NCI-H82 treated with DMSO at 0.1 percent for 48 hours (cell line): Measurements from ENCODE around the gene ACER3.
A peak's percentile ranks its signal among the peaks of the same experiment; 100 is the strongest.
"Not testable (repeated sequence)": the region's sequence is repeated elsewhere in the genome, so short reads cannot be mapped to it uniquely, and the experiment has no call there.

ENCODE experiments used
- DNase-seq: peaks from one replicate; lab custom pipeline; 2025; ENCODE audit not compliant: unreplicated experiment; lab: John Stamatoyannopoulos, UW

ACER3 gene

DNA sequence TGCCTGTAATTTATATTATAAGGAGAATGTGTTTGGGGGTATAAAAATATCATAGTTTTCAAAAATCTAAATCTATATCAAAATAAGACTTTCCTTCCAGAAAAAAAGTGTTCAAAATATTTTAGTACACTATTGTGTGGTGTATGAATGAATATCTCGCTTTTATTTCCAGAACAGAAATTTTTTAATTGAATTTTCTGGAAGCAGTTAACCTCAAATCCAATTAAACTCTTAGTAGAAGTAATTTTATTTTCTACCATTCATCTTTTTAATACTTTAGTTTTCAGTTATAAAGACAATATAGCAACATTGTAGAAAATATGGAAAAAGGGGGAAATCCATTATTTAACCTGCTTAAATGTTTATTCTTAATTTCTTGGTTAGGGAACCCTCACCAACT lies 58.7 kb downstream of the ACER3 start:
- no peak for DNase-seq

DNA sequence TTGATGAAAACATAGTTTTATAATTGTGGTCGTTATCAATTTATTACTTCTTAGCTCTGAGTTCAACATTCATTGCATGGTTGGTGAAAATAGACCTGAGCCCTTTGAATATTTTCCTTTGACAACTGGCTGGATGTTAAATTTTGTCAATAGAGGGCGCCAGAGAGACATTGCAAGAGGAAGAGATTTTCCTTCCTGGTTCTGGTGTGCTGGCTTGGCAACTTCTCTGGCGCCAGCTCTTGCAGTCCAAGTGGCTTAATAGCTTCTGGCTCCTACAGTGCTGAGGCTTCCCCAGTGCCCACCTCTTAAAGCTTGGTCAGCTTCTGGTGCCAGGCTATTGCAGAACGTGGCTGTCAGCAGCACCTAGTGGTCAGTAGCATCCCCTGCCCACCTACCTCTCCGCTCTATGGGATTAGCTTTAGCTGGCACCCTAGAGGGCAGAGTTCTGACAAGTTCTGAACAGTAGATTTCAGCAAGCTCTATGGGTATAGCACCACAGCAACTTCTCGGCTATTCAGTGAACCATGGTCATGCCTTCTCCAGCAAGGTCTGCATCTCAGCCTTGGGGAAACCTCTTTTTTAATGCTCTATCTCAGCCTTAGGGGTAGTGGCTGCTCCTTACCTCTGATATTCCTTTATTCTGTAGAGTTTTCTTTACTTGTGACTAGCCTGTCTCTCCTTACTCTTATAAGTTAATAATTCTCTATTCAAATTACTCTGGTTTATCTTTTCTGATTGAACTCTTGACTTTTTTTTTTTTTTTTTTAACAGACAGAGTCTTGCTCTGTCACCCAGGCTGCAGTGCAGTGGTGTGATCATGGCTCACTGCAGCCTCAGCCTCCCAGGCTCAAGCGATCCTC lies 59.4 kb downstream of the ACER3 start:
- DNase-seq, result peak; percentile 55

DNA sequence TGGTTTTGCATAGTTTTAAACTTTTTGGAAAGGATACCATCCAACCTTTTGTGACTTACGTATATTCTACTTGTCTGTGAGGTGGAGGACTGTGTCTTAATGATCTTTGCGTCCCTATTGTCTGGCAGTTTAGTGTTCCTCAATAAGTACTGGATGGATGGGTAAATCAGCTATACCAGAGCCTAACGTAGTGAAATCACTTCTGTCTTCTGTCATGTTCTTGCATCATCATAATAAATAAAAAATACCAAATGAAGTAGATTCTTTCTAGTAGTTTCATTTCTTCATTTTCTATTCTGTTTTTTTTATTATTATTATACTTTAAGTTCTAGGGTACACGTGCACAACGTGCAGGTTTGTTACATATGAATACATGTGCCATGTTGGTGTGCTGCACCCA lies 66.4 kb downstream of the ACER3 start:
- DNase-seq, result no peak

DNA sequence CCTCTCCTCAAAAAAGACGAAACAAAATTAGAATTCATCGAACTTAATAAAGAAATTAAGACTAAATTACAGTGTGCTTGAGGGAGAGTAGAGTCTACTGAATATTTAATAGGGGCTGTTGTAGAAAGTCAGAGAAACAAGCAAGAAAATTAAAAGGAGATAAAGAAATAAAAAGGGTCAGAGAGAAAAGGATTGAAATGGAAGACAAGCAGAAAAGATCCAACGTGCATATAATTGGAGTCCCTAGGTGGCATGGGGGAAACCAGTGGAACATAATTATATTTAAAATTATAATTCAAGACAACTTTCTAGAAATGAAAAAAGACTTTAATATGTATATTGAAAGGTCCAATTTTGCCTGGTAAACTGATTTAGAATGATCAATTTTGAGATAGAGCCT lies 74.3 kb downstream of the ACER3 start:
- DNase-seq, result no peak

DNA sequence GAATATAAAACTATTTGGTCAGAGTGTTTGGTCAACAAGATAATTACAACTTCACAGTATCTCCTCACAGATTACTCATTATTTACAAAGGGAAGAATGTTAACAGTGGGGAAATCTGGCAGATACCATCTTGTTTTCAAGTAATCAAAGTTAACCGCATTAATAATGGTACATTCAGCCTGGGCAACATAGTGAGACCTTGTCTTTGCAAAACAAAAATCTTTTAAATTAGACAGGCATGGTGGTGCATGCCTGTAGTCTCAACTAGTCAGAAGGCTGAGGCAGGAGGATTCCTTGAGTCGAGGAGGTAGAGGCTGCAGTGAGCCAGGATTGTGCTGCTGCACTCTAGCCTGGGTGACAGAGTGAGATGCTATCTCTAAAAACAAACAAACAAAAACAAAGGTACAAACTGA lies 78.5 kb downstream of the ACER3 start:
- no peak for DNase-seq

DNA sequence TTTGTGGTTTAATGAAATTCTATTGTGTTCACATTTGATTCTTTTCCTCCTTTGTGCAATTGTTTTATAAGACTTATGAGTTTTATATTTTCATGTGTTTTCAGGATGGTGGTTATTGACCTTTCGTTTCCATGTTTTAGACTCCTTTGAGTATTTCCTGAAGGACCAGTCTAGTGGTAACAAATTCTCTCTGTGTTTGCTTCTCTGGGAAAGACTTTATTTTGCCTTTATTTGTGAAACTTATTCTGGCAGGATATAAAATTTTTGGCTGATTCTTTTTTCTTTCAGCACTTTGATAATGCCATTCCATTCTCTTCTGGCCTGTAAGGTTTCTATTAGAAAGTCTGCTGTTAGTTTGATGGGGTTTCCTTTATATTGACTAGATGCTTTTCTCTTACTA lies 83.5 kb downstream of the ACER3 start:
- no peak for DNase-seq

DNA sequence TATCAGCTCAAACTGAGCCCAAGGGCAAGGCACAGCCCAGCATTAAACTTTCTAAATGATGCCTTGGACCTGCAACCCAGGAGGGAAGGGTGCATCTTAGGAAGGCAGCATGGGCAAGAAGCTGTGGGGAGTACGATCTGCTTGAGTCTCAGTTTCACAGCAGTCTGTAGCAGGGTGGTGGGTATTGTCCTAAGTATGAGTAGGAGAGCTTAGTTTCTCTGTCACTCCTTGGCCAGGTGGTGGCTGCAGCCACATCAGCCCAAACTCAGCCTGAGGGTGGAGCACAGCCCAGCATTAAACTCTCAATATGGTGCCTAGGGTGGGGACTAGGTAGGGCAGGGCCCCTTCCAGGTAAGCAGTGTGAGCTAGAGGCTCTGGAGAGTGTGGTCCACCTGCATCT lies 85.5 kb downstream of the ACER3 start:
- no peak for DNase-seq

DNA sequence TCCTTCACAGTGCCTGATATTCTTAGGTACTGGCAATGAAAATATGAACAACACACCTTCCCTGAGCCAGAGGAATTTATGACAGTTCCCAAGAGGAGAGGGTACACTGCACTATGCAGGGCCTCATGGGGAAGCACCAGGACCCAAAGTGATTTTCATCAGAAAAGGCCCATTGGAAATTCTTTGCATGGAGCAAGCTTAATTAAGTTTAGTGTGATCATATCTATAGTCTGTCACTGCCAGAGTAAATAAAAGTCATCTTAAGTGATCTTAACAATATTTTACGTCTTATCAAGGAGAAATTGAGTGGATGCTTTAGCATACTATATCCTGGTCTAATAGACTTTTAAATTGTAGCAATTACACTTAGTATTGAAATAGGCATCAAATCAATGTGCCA lies 86.5 kb downstream of the ACER3 start:
- no peak for DNase-seq

DNA sequence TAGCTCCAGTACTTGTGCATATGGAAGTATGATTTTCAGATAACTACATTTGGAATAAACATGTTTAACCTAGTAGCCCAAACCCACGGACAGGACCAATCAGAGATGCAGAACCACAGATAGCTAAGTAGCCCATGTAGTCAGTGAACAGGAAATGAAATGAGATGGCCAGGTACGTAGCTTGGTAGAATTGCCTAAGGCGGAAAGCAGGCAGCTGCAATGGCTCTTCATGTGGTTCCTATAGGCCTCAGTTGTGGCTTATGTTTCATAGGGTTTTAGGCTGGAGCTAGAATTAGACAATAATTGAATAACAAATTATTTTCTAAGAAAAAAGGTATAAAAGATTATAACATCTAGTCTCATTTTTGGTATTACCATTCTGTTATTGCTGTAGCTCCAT lies 87.1 kb downstream of the ACER3 start:
- no peak for DNase-seq

DNA sequence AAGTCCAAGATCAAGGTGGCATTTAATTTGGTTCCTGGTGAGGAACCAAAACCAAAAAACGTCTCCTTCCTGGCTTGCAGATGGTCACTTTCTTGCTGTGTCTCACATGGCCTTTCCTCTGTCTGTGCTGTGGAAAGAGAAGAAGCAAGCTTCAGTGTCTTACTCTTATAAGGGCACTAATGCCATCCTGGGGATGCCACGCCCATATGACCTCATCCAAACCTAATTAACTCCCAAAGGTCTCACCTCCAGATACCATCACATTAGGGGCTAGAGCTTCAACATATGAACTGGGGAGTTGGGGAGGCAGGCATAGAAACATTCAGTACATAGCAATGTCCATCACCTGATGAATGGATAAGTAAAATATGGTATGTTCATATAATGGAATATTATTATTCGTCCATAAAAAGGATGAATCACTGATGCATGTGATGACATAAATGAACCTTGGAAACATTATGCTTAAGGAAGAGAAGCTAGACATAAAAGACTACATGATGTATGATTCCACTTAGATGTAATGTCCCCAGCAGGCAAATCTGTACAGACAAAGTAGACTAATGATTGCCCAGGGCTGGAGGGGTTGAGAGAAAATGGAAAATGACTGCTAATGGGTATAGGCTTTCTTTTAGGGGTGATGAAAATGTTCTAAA lies 94.9 kb downstream of the ACER3 start:
- no peak for DNase-seq

DNA sequence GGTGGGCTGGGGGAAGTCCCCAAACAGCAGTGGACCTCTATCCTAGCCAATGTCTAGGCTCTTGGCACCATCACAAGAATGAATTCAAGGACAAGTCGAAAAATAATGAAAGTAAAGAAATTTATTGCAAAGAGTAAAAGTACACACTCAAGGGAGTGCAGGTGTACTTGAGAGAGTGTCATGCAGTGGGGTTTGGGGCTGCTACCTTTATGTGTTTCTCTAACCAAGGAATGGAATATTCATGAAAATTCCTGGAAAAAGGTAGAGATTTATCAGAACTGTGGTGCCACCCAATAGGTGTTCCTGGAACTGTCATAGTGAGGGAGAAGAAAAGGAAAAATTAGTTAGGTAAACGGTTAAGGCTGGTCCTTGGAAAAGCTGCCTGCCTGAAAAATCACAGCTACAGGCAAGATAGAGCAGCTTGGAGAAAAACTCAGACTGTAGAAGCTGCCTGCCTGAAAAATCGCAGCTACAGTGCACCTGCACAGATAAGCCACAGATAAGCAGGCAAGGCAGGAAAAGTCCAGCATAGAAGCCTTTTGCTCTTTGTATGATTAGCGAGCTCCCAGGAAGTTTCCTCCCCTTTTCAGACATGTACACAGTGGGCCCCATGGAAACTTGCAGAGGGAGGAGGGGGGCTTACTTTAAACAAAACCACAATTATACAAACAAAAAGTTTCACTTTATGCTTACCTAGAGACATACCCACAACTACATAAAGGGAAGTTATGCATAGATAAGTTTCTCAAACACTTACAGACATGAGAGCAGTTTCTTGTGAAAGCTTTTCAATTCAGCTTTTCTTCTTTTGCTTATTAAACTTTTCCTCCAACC lies 102.1 kb downstream of the ACER3 start:
- no peak for DNase-seq

DNA sequence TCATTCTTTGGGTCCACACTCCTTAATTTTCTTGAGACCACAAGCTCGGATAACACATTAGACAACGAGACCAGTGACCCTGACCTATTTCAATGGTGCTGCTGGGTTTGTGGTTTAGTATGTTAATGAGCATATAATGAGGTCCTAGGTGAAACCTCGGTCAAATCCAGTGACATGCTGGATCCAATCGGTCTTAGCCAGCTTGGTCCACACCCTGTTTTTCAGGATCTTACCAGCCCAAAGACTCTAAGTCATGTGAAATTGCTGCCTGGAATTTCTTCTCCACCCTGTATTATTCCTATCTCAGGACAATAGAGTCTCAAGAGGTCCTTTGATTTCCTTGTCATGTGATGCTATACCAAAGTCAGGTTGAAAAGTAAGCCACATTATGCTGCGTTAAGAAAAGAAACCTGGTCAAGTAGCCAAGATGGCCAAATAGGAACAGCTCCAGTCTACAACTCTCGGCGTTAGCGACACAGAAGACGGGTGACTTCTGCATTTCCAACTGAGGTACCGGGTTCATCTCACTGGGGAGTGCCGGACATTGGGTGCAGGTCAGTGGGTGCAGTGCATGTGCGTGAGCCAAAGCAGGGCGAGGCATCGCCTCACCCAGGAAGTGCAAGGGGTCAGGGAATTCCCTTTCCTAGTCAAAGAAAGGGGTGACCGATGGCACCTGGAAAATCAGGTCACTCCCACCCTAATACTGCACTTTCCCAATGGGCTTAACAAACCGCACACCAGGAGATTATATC lies 102.9 kb downstream of the ACER3 start:
- DNase-seq, result not testable (repeated sequence)

DNA sequence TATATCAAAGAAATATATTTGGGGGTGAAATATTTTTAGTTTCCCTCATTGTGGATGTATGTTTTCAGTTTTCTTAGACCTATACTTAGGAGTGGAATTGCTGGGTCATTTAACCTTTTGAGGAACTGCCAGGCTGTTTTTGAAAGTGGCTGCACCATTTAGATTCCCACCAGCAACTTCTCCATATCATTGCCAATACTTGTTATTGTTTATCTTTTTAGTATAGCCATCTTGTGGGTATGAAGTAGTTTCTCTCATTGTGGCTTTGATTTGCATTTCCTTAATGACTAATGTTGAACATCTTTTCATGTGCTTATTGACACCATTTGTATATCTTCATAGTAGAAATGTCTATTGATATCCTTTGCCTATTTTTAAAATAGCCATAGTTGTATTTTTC lies 111.3 kb downstream of the ACER3 start:
- no peak for DNase-seq

DNA sequence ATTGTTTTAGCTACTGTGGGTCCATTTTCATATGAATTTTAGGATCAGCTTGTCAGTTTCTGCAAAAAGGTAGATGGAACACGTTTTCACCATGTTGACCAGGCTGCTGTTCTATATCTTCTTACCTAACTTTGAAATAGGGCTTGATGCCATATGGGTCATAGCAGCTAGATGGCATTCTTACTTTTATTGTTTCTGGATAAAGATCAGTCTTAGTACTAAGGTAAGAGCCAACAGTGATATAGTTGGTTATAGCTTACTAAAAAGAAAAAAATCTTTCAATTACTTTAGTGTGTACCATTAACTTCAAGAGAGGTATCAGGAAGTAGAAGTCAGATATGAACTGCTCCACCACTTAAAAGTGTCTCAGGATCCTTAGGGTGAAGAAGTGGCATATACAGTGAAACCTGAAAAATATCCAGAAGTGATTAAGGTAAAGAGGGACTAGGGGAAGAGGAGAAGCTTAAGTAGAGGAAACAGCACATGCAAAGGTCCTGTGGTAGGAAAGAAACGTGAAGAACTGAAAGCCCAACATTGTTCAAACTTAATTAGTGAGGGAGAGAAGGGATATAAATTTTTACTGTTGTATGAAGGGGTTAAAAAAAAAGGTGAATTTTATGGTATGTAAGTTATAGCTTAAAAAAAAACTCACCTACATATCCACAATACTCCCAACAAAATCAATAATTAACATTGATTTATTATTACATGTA lies 113.6 kb downstream of the ACER3 start:
- no peak for DNase-seq

DNA sequence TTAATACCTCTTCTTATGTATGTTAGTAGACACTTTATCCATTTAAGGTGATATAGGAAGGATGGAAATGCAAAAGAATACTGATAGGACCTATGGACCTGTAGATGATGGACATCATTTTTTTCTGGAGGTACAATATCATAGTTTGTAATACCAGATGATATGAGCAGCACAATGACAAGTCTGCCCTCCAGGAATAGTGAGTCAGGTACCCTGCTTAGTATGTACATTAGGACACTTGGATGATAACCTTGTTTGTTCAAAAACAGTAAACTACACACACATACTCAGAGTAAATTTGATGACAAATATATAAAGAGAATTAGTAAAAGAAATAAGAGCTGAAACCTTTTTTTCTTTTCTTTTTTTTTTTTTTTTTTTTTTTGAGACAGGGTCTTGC lies 114.8 kb downstream of the ACER3 start:
- no peak for DNase-seq

DNA sequence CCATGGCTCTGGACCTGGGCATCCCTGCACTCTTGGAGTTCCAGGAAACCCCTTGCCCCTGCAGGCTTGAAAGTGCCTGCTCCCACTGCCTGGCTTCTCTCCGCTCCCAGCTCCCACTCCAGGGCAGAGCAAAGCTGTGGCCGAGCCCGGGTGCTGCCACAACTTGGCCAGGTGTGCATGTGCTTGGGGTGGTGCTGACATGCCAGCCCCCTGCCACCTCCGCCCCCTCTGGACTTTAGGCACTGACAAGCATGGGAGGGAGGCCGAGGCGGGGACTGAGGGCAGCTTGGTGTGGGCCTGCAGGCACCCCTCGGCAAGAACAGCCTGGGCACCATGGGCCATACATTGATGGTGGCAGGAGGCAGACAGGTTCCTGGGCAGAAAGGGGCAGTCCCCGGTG lies 117.1 kb downstream of the ACER3 start:
- no peak for DNase-seq

DNA sequence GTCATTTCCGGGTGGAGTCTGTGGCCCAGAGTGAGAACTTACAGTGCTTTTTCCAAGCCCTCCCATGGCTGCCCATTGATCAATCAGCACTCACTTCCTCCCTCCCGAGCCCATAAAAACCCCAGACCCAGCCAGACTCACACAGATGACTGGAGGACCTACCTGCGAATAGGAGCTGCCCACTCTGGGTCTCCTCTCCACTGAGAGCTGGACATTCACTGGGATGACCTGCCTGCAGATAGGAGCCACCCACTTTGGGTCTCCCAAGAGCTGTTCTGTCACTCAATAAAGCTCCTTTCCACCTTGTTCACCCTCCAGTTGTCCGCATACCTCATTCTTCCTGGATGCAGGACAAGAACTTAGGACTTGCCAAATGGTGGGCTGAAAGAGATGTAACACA lies 117.5 kb downstream of the ACER3 start:
- no peak for DNase-seq

DNA sequence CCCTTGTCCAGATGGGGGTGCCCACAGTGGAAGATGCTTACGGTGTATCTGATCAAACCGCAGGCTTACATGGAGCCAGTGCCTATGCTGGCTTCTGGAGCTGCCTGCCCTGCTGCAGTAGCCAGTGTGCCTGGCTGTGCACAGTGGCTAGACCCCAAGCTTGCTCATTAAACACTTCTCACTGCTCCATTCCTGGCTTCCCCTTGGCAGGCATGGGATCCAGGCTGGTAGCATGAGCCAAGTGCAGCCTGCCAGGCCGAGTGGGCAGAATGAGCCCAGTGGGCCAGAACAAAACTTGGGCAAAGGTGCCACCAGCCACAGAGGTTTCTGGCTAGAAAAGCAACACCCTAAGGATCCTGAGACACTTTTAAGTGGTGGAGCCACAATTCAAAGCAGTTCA lies 118.1 kb downstream of the ACER3 start:
- no peak for DNase-seq

DNA sequence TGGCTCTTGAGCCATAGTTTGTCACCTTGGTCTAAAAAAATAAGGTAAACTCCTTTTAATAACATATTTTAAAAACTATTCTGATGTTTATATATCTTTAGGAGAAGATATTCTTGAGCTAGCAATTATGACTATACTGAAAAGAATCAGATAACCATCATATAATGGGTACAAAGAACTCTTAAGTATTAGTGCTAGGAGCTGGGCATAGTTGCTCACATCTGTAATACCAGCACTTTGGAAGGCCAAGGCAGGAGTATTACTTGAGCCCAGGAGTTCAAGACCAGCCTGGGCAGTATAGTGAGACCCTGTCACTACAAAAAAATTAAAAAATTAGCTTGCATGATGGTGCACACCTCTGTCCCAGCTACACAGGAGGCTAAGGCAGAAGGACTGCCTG lies 119.5 kb downstream of the ACER3 start:
- DNase-seq, result no peak

DNA sequence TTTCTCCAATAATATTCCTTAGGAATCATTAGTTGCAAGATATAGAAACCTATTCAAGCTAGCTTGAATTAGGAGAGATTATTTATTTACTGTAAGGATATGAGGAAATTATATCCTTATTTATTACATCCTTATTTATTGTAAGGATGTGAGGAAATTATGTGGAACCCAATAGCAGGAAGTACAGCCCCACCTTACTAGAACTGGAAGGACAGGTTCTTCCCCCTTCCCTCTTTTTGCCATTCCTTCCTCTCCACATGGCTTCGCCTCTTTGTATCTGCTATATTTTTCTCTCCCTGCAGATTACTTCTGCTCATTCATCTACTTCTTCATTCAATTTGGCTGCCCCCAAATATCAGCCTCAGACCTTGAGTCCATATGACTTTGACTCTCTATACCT lies 124.0 kb downstream of the ACER3 start:
- DNase-seq, result no peak

DNA sequence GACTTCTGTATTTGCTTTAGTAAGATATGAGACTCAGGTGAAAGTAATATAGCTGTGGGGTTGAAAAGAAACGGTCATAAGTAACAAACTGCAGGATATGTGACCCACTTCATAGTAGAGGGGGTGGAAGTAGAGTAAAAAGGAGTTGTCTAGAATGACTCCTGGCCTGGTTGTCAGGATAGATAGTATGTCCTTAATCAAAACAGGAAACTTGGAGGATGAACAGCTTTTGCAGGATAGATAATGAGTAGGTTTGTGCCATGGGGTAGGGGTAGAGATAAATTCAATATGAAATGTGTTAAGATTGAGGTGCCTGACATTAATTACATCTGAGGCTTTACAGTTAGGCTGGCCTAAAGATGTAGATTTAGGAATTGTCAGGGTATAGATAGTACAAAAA lies 126.5 kb downstream of the ACER3 start:
- DNase-seq, result no peak
